Activated B cell treated with CpG ODN at 0.5 μM for 24 hours (primary cell): ENCODE measurements around the gene PRKCZ. TPM values are rescaled to one million over a fixed set of nuclear protein-coding genes. Genes with fewer than 3 reads are reported as not detected.

Source experiments
- ATAC-seq: fragments of 200-7000 bp; cut with Tn5 transposase; one replicate; pipeline ENCODE4 v1.10.0; 2021; ENCODE audit warnings: low read depth, mild to moderate bottlenecking, moderate library complexity
- CTCF ChIA-PET: fragments of 350-600 bp; sonication (Branson Sonifier 250); formaldehyde crosslinking; loops from one replicate; lab custom pipeline; 2021; ENCODE audit warnings: antibody characterized with exemption; lab: Charles Lee
- POLR2A ChIA-PET: fragments of 350-600 bp; sonication (Branson Sonifier 250); formaldehyde crosslinking; loops from one replicate; lab custom pipeline; 2021; ENCODE audit warnings: antibody characterized with exemption; lab: Charles Lee
- DNase-seq: peaks from one replicate; pipeline ENCODE4 v3.0.0; 2022
- H3K27ac Mint-ChIP-seq: one replicate; pipeline ENCODE4 v1.8.0; 2020; ENCODE audit warnings: mixed read lengths
- H3K27me3 Mint-ChIP-seq: one replicate; pipeline ENCODE4 v1.8.0; 2021; ENCODE audit warnings: mixed read lengths
- H3K36me3 Mint-ChIP-seq: one replicate; pipeline ENCODE4 v1.8.0; 2021; ENCODE audit warnings: low read depth, mixed read lengths
- H3K4me1 Mint-ChIP-seq: one replicate; pipeline ENCODE4 v1.8.0; 2021; ENCODE audit warnings: mixed read lengths
- H3K4me3 Mint-ChIP-seq: one replicate; pipeline ENCODE4 v1.8.0; 2020; ENCODE audit warnings: mild to moderate bottlenecking, mixed read lengths
- H3K9me3 Mint-ChIP-seq: one replicate; pipeline ENCODE4 v1.8.0; 2020; ENCODE audit warnings: mixed read lengths
- intact Hi-C: fragments of 100-400 bp; cut with micrococcal nuclease; formaldehyde crosslinking; loops from one replicate; pipeline ENCODE4 v1.15.1; 2024
- total RNA-seq: library from RNA; stranded (reverse); gene quantifications from 2 replicates; pipeline ENCODE4 v1.2.3, GENCODE V29; 2022
- TF ChIP-seq, protein P1 (sequence below): fragments of 200-600 bp; IDR thresholded peaks from one replicate; pipeline ENCODE4 v1.8.0; 2022; ENCODE audit warnings: antibody characterized with exemption, mild to moderate bottlenecking

Gene PRKCZ
- total RNA-seq, 1 donor from 2014 or later, result 28.5 TPM

DNA sequence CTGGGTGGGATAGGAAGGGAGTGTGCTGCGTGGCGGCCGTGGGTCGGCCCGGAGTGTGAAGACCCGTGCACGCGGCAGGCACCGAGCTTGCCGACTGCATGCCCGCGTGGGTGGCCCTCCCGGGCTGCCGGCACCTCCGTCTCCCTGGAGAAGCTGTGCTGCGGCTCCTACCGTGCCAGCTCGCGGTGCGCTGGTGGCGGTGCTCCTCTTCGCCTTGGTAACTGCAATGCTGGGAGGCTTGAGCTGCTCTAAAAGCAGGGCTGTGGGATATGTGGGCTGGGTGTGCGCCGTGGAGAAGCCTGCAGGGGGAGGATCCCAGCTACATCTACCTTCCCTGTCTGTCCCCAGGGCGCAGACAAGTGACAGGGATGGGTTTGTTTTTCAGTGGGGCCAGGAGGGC is 28.7 kb upstream of the PRKCZ start:
- DNase-seq (no peak), ATAC-seq (no peak)
- Mint-ChIP-seq H3K4me3 (no peak overlapping the region), H3K36me3 (no peaks in the 10 kb centered on the region), H3K27ac (no peak overlapping the region), H3K27me3 (peaks cover 51% of the 10 kb centered on the region), H3K9me3 (no peaks in the 10 kb centered on the region), H3K4me1 (peaks cover 3% of the 10 kb centered on the region)
- CTCF ChIA-PET, result no interaction called here
- TF ChIP-seq, protein P1, sequence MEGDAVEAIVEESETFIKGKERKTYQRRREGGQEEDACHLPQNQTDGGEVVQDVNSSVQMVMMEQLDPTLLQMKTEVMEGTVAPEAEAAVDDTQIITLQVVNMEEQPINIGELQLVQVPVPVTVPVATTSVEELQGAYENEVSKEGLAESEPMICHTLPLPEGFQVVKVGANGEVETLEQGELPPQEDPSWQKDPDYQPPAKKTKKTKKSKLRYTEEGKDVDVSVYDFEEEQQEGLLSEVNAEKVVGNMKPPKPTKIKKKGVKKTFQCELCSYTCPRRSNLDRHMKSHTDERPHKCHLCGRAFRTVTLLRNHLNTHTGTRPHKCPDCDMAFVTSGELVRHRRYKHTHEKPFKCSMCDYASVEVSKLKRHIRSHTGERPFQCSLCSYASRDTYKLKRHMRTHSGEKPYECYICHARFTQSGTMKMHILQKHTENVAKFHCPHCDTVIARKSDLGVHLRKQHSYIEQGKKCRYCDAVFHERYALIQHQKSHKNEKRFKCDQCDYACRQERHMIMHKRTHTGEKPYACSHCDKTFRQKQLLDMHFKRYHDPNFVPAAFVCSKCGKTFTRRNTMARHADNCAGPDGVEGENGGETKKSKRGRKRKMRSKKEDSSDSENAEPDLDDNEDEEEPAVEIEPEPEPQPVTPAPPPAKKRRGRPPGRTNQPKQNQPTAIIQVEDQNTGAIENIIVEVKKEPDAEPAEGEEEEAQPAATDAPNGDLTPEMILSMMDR, result no peak
- POLR2A ChIA-PET, result no interaction called here
- intact Hi-C loops, result no loop called here

DNA sequence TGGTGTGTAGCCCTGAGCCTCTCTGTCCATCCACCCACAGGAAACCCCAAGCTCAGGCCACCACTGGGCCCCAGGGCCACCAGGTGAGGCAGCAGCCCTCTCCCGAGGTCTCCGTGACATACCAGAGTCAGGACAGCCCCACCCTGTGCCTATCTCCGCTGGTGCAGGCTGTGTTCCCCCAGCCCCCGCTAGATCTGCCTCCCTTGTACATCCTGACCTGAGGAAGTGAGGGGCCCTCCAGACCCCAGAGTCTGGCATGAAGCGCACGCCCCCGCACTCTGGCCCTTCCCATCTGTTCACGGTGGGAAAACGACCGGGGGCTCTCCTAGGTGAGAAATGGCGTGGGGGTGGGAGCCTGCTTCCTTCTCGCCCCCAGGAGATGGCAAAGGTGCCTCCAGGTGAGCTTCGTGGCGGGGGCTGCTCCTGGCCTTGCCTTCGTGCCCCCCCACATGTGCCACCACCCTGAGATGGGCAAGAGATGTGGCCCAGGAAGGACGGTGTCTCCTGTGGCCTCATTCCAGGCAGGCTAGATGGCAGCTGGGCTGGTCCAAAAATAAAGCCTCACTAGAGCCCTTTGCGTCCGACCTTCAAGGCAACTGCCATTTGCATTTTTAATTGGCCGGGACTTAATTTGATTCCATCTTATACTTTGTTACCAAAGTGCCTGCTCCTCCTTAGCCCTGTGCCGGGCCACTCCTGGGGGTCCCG is 28.0 kb upstream of the PRKCZ start:
- Mint-ChIP-seq H3K27me3 (peaks cover 44% of the 10 kb centered on the region), H3K27ac (no peak overlapping the region), H3K4me3 (no peak overlapping the region), H3K4me1 (peaks cover 3% of the 10 kb centered on the region), H3K9me3 (no peaks in the 10 kb centered on the region), H3K36me3 (no peaks in the 10 kb centered on the region)
- DNase-seq (no peak), ATAC-seq (no peak)
- ChIA-PET CTCF (no interaction called here), POLR2A (no interaction called here)
- intact Hi-C loops, result no loop called here
- TF ChIP-seq, protein P1, result no peak

DNA sequence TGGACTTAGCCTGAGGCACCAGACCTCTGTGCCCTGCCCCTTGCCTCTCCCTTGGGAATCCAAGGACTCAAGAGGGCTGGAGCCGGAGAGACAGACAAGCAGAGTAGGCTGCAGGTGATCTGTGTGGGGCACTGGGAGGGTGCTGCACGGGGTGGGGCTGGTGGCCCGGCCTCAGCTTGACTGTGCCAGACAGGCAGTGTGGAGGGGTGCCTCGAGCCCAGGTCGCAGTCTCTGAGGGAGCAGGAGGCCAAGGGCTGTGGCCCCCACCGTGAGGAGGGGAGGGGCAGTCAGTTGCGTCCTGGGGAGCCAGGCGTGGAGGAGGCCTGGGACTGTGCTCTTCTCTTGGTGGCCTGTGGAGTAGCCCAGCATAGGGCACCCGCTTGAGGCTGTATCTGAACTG is 27.0 kb upstream of the PRKCZ start:
- TF ChIP-seq, protein P1, result no peak
- H3K36me3 Mint-ChIP-seq, result no peaks in the 10 kb centered on the region
- no peak for DNase-seq
- CTCF ChIA-PET, result no interaction called here
- no peaks in the 10 kb centered on the region for H3K9me3 Mint-ChIP-seq
- POLR2A ChIA-PET, result no interaction called here
- no peak for ATAC-seq
- H3K4me3 Mint-ChIP-seq, result no peak overlapping the region
- intact Hi-C loops, result no loop called here
- H3K27ac Mint-ChIP-seq, result no peak overlapping the region
- H3K4me1 Mint-ChIP-seq, result peaks cover 3% of the 10 kb centered on the region
- peaks cover 38% of the 10 kb centered on the region for H3K27me3 Mint-ChIP-seq

DNA sequence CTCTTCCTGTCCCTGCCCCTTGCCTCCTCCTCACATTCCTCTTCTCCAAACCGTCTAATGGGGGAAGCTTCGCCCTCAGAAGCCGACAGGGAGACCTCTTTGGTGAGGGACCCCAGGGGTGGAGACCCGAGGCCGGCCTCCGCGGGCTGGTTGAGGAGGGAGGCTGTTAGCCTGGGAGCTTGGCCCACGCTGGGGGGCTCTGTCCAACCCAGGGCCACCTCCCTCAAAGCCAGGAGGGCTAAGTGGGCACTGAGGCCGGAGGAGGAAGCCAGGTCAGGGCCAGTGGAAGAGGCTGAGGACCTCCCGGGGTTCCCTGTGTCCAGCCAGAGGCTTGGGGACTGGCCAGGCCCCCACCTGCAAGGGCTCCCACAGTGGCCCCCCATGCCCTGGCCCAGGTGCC is 25.8 kb upstream of the PRKCZ start:
- no peak overlapping the region for H3K27ac Mint-ChIP-seq
- H3K4me3 Mint-ChIP-seq, result no peak overlapping the region
- H3K9me3 Mint-ChIP-seq, result no peaks in the 10 kb centered on the region
- no peaks in the 10 kb centered on the region for H3K36me3 Mint-ChIP-seq
- intact Hi-C loops, result no loop called here
- TF ChIP-seq, protein P1, result no peak
- peaks cover 6% of the 10 kb centered on the region for H3K4me1 Mint-ChIP-seq
- ATAC-seq, result no peak
- ChIA-PET POLR2A (no interaction called here), CTCF (no interaction called here)
- no peak for DNase-seq
- H3K27me3 Mint-ChIP-seq, result peaks cover 34% of the 10 kb centered on the region

DNA sequence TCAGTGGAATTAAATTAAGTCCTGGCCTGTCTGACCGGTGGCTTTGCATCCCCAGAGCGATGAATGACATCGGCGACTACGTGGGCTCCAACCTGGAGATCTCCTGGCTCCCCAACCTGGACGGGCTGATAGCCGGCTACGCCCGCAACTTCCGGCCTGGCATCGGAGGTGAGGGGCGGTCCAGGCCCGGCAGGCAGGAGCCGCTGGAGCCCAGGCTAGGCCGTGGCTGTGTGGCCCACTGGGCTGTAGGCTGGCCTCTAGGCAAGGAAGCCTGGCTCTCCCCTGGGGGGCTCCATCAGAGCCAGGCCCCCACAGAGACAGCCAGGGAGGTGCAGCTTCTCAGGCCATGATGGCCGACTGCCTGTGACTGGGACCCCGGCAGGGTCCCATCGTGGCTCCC is 25.3 kb upstream of the PRKCZ start:
- Mint-ChIP-seq H3K27ac (no peak overlapping the region), H3K27me3 (peaks cover 33% of the 10 kb centered on the region), H3K4me3 (no peak overlapping the region), H3K9me3 (no peaks in the 10 kb centered on the region), H3K4me1 (peaks cover 8% of the 10 kb centered on the region), H3K36me3 (no peaks in the 10 kb centered on the region)
- POLR2A ChIA-PET, result no interaction called here
- intact Hi-C loops, result no loop called here
- ATAC-seq (no peak), DNase-seq (no peak)
- CTCF ChIA-PET, result no interaction called here
- TF ChIP-seq, protein P1, result no peak
